HG02938 (cell line): Measurements from ENCODE around the gene NOTCH4.

Experiments
- ATAC-seq: cut with Tn5 transposase; IDR thresholded peaks from one replicate; pipeline ENCODE4 v1.9.1; 2021; ENCODE audit warnings: mild to moderate bottlenecking, moderate library complexity; ENCODE audit not compliant: unreplicated experiment

Gene NOTCH4

DNA sequence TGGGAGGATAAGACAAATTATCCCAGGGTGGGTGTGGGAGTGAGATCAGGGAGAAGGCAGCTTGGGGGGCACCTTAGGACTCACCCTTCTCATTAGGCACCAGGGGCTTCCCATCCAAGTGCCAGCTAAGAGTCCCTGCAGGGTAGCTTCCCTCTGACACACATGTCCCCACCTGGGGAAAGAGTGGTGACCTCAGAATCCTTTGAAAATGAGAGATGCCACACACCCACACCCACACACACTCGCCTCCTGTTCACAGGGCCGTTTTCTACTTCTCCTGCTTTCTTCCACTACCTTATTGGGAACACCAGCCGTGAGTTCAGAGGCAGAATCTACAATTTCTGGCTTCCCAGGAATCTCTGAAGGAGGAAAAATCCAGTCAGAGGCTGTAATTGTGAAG is 40.8 kb downstream of the NOTCH4 start:
- no peak for ATAC-seq

DNA sequence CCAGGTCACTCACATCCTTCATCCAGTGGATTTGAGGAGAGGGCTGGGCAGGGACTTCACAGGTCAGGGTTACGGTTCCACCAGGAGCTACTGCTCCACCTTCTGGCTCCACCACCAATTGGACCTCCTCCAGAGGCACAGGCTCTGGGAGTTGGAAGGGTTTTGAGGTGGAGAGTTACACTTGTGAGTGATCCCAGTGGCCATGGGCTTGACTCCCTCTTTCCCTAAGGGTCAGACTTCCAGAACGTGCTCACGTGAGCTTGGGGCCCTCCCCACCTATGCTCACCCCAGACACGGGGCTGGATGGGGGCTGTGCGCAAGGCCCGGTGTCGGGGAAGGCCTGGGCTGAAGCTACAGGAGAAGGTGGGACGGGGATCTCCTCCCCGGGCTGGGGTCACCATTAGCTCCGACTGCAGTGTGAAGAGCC is 41.3 kb downstream of the NOTCH4 start:
- no peak for ATAC-seq

DNA sequence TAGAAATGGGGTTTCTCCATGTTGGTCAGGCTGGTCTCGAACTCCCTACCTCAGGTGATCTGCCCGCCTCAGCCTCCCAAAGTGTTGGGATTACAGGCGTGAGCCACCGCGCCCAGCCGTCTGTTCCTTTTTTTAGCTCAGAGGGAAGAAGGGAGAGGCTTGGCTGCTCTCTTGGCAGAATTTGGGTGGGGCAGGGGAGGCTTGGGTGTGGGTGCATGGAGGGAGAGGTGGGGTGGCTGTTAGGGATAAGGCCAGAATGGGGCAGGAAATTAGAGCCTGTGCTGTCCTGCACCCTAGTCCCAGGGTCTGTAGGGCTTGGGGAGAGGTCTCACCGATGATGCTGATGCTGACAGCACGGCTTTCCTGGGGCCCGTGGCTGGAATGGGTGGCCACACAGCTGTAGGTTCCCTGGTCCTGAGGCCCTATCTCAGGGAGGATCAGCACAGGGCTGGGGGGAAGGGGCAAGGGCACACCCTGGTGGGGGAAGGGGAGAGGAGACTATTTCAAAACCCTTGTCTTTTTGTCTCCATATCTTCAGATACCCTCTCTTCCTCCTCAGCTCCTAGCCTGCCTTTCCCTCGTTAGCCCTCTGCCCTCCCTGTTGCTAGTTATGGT is 41.8 kb downstream of the NOTCH4 start:
- ATAC-seq: no peak

DNA sequence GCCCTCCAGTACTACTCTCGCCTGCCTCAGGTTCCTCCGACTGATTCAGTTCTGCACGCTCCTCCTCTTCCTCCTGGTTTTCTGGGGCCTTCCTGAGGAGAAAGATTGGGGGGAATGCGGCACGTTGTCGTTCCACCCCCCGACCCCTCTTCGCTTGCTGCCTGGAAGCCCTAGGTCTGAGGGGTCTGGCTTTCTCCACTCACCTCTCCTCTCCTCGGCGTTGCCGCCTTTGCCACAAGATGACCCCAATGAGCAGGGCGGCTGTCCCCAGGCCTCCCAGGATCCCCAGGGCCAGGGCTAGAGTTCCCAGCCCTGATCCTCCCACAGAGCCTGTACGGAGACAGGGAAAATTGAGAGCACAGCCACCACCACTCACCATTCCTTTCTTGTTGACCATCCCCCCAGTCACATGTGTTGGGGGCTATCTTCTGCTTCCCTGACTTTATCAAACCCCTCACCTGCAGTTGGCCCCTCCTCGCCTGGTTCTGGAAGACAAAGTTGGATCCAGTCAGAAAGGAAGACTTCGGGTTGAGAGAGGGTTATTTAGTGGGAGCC is 42.6 kb downstream of the NOTCH4 start:
- ATAC-seq: no peak

DNA sequence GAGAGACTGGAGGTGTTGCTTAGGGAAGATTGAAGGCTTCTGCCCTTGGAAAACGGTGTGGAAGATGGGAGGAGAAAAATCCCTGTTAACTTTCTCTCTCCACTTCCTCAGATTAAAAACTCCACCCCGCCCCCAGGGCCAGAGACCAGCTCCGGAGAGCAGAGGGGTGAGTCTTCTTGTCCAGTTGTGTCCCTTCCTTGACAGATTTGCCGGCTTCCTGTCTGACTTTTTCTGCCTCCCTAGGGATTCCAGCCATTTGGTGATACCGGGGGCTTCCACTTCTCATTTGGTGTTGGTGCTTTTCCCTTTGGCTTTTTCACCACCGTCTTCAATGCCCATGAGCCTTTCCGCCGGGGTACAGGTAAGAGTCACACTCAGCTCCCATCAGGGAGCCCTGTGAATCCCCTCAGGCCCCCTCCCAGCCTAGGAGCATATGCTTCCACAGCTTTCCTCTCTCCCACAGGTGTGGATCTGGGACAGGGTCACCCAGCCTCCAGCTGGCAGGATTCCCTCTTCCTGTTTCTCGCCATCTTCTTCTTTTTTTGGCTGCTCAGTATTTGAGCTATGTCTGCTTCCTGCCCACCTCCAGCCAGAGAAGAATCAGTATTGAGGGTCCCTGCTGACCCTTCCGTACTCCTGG is 44.0 kb downstream of the NOTCH4 start:
- ATAC-seq: no peak

DNA sequence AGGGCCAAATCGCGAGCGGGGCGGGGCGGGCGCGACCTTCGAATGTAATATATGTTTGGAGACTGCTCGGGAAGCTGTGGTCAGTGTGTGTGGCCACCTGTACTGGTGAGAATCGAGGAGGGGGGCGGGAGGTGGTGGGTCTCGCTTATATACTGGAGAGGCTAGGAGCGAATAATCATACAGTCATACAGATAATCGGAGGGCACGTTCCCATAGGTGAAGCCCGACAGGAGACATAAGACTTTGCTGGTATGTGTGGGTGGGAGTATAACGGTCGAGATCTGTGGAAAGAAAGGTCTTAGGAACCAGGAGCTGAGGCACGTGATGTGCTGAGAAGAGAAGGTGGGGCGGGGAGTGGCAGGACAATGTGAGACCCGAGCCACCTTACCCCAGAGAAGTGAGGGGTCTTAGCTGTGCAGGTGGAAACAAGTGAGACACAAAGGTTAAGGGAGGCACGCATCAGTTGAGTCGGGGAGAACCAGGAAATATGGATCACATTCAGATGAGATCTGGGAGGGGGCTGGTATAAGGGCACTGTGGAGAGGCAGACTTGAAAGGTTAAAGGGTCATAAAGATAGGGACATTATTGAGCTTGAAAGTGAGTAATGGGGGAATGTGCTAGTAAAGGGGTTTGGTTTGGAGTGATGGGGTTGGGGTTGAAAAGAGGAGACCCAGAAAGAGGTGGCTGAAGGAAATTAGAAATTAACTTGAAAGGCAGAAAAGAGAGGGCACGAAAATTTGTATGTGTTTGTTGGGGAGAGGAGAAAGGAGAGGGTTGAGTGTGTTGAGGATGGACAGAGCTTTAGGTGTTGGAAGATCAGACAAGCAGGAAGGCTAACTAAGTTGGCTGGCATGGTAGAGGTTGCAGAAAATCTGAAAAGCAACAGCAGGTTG is 45.1 kb downstream of the NOTCH4 start:
- no peak for ATAC-seq

DNA sequence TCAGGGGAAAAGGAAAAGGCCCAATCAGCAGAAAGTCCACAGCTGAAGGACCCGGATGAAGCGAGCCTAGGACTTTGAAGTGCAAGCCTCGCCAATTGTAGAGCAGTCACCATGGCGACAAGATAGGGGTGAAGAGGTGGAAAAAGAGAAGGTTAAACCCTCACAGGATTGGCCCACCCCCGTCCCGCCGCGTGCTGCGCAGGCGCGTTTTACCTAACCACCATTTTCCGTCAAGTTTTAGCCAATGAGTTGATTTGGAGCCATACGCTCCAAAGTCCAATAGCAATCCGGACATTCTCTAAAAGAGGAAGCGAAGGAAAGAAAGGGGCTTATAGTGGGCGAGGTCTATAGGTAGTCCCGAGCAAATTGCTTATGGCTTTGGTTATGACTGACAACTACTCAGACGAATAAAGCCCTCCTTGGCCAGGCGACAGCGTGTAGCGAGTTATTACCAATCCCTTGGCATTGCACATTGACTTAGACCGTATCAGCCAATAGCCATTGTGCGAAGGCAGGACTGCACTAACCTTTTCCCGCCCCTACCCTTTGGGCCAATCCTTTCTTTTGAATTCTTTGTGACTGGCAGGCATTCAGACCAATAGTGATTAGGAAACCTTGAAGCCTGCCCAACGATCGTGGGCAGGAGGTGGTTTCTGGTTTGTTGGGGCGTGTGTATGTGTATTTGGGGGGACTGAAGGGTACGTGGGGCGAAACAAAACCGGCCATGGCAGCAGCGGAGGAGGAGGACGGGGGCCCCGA is 45.9 kb downstream of the NOTCH4 start, which contains the start of gene RNF5:
RNF5 (plus strand) TSS at position 618 of the 759 bp plus-strand sequence; CDS start at position 725, 107 bp downstream.
- peak; percentile 75 for ATAC-seq

DNA sequence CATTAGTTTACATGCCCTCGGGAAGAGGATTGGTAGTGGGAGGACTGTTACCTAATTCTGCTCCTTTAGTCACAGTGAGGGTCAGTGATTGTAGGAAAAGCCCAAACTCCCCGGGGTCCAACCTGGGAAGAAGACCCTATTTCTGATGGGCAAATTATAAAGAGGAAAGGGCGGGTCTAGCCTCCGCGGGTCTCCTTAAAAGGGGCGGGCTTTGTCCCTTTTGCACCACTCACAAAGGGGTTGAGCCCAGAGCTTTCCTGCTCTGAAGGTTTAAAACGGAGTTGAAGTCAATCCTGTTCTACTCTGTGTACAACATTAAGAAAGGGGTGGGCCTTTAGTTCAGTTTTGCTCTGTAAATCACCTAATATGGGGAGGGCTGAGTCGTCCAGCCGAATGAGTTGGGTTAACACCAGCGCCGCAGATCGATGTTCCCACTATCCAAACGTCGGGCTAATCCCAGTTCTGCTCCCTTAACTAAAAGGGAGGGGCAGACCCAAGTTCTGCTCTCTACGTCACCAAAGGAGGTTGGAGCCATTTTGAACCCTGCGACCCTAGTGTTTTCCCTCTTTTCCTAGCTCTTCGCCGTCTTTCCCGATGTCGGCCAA is 46.6 kb downstream of the NOTCH4 start:
- no peak for ATAC-seq

DNA sequence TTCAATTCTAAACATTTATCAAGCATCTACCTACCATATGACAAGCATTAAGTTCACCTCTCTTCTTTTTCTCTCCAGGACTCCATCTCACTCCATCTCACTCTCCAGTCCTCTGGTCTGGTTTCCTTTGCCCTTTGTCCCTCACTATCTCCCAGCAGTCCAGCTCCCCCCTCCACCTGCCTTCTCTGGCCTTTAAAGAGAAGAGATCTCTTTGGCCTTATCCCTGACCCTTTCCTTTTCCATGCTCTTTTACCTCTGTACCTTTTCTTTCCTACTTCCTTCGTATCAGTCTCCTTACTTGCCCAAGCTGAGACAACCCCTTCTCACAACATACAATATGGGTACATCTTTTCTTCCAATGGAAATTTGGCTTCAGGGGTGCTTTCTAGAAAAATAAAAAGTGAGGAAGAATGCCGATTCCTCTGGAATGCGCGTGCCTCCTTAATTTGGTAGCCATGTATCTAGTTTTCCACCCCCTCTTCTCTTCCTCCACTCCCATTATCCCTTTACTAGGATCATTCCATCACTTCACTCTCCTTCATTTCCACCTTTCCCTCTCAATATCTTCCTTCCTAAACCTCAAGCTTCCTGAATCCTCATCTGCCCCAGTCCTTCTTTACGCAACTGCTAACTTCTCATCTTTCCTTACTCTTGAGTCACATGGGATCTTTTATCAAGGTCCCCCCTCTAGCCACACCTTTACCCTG is 47.2 kb downstream of the NOTCH4 start:
- no peak for ATAC-seq

DNA sequence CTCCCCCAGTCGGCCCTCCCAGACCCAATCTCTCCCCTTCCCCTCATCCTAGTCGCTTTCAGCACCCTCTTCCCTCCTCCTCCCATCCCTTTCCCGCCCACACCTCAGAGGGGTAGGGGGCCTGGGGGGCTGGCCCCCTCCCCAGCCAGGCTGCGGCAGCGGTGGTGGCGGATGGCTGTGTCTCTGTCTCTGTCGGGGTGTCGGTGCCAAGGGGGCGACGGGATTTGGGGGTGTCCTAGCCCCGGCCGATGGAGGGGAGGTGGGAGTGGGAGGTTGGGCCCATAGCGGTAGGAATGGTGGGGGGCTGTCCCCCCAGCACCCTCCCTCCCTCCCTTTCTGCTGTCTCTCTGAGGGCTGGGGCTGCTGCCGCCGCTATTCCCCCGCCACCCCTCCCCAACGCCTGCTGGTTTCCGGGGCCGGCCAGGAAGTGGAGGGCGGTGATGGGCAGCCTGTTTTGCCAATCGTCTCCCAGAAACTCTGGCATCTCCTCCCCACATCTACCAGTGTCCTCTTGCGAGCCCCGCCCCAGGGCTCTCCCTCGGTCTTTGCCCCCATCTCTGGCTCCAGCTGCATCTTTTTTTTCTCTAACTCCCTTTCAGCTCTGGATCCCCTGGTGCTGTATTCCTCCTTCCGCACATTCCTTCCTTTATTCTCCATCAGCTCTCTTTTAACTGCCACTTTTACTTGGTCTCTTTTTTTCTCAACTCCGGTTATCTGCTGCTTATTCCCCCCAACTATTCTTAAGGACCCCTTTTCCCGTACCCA is 48.0 kb downstream of the NOTCH4 start, which contains the start of gene AGPAT1:
AGPAT1 (minus strand) TSS at position 374 of the 765 bp plus-strand sequence. CDS start 4,588 bp downstream, outside the sequence.
- no peak for ATAC-seq

DNA sequence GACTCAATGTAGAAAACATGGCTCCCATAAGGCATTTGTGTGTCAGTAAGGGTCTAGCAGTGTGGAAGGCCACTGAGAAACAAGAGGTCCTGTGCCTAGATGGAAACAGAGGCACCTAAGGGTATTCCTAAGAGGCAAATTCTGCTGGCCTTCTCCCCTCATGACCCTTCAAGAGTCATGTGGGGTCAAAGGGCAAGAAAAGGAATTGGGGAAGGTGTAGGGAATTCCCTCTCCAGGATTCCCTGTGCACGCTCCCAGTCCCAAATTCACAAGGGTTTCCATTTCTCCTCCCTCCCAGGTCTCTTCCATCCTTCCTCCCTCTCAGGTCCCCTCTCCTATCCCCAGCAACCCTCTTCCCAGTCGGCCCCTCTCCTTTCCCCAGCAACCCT is 48.6 kb downstream of the NOTCH4 start:
- ATAC-seq: no peak

DNA sequence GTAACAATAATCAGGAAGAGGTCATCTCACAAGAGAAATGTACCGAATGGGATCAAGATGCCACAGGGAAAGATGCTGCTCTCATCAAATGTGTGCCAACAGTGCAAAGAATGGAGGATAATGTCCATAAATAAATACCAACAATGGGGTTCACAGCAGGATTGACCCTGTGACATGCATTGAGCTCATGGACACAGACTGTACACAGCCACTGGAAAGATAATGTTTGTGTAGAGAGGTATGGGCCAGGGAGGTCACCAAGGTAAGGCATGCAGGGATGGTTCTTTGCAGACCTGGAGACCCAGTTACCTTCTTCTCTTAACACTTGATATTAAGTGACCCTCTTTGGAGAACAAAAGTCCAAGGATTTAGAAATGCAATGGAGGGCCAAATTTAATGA is 49.5 kb downstream of the NOTCH4 start:
- ATAC-seq: no peak

DNA sequence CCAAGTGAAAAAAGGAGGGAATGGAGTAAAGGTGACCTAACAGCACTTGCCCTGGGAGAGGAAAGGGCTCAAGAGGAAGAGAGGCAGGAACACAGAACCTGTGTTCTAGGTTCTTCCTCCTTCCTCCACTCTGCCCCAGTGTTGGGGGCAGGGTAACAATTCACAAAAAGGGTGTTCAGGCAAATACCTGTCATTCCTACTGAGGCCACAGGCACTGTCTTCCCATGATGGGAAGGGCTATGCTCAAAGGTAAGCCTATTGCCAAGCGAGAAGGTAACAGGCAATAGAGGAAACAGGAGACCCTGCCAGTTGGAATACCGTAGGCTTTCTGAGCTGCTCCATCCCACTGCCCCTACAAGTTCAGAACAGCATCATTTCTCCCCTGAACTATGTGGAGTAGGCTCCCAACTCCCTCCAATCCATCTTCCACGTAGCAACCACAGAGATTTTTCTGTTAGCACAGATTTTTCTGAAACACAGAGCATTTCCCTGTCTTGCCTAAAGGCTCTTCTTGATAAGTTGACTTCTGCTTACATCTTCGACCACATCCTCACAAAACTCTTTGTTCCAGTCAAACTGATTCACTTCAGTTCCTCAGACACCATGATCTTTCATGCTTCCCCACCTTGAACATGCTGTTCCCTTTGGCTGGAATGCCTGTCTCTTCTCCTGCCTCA is 50.7 kb downstream of the NOTCH4 start:
- no peak for ATAC-seq

DNA sequence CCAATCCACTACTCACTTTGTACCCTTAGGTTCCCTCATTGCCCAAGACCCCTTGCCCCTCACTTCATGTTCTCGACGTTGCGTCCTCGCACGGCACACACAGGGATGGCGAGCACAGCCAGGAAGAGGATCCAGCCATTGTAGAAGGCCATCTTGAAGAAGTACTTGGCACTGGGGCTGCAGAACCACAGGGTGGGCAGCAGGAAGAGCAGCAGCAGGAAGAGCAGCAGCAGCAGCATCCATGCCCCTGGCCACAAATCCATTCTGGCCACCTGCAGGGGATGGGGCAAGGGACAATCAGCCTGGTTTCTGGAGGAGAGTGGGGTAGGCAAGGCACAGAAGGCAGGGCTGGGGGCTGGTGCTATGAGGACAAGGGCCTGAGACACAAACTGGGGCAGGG is 52.6 kb downstream of the NOTCH4 start:
- no peak for ATAC-seq

DNA sequence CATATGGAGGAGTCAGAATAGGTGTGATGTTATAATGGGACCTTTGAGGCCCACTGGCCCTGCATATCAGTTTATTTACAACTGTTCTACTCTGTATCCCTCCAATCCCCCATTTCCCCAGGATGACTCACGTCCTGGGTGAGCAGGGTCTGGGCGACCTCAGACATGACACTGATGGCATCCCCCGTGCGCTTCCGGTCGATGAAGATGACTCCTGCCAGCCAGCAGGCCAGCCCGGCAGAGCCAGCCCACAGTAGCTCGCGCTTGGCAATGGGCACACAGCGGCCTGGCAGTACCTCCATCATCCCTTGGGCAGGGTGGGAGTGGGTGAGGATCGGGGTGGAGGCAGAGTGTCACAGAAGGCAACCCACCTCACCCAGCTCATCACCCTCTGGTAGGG is 53.6 kb downstream of the NOTCH4 start:
- ATAC-seq: no peak

DNA sequence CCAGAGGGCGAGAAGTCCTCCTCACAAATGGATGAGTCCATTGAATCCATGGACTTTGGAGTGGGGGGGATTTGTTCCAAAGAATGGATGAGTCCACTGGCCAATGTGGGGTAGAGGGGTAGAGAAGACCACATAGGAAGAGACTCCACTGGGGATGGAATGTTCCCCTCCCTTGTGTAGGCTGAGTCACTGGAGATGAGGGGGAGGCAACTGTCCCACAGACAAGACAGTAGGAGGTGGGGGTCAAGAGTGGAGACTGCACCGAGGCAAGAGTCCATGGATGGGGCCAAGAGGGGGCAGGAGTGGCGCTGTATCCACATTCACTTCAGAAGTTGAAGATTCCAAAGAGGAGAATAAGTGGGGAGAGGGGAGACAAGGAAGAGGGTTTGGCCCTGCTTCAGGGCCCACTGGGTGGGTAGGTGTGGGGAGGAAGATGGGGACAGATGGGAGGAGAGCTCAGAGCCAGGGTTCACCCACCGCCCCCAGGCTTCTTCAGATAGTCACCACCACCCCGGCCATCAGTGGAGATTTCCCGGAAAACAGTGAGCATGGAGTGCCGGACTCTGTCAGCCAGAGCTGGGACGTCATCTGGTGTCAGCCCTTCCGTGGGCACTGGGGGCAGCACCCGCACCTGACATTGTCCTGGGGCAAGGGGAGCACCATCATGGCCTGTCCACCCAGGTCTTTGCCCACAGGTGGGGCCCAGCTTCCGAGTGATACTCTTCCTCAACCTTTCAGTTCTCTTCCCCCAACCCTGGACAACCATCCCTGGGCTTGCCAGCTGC is 54.9 kb downstream of the NOTCH4 start:
- no peak for ATAC-seq

DNA sequence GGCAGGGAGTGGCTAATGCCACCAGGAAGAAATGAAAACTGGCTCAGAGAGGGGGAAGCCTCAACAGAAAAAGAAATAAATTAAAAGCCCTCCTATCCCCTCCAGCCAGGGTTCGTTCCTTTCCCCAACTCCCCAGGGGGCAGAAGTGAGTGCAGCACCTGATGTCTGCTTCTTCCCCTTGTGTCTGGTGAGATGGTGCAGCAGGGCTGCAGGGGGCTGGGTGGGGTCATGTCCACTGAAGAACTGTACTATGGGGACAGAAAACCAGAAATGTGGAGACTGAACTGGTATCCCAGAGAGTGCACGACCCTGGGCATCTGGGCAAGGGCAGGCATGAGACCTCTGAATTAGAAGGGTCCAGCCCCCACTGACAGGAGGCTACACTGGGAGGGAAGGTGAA is 55.5 kb downstream of the NOTCH4 start:
- no peak for ATAC-seq
